Immature natural killer cell (primary cell): ENCODE measurements around the gene TJP3. TPM values are rescaled to one million over a fixed set of nuclear protein-coding genes. Genes with fewer than 3 reads are reported as not detected.
"Not testable (repeated sequence)": the region's sequence is repeated elsewhere in the genome, so short reads cannot be mapped to it uniquely, and the experiment has no call there.

Experiments
- DNase-seq, 3 donors: peaks; one replicate each; pipeline ENCODE4 v3.0.0; 2022; ENCODE audit warnings: mixed read lengths in 1 of 3
- H3K27ac Mint-ChIP-seq, 6 donors: one replicate each; pipeline ENCODE4 v1.8.0; 2020; ENCODE audit warnings: mixed read lengths in 6 of 6, mild to moderate bottlenecking in 5 of 6, inconsistent platforms in 4 of 6, moderate library complexity in 3 of 6
- H3K27me3 Mint-ChIP-seq, 3 donors: one replicate each; pipeline ENCODE4 v1.8.0; 2020 to 2021; ENCODE audit warnings: low read depth in 3 of 3, mild to moderate bottlenecking in 3 of 3, mixed read lengths in 3 of 3, moderate library complexity in 3 of 3, inconsistent platforms in 1 of 3
- H3K36me3 Mint-ChIP-seq, 3 donors: one replicate each; pipeline ENCODE4 v1.8.0; 2020; ENCODE audit warnings: mixed read lengths in 3 of 3, inconsistent platforms in 2 of 3, mild to moderate bottlenecking in 2 of 3
- H3K4me1 Mint-ChIP-seq, 2 donors: one replicate each; pipeline ENCODE4 v1.8.0; 2020; ENCODE audit warnings: inconsistent platforms in 2 of 2, mild to moderate bottlenecking in 2 of 2, mixed read lengths in 2 of 2, moderate library complexity in 1 of 2
- H3K4me3 Mint-ChIP-seq, 5 donors: one replicate each; pipeline ENCODE4 v1.8.0; 2020; ENCODE audit warnings: mild to moderate bottlenecking in 5 of 5, mixed read lengths in 5 of 5, inconsistent platforms in 3 of 5, moderate library complexity in 3 of 5
- H3K9me3 Mint-ChIP-seq, 6 donors: one replicate each; pipeline ENCODE4 v1.8.0; 2020; ENCODE audit warnings: mild to moderate bottlenecking in 6 of 6, mixed read lengths in 6 of 6, inconsistent platforms in 4 of 6, moderate library complexity in 3 of 6
- polyA plus RNA-seq, 3 donors: library from polyadenylated mRNA; unstranded; fragments of 300-500 nt; fragmentation: Illumina TruSeq; gene quantifications; one replicate each; pipeline ENCODE4 v1.2.3, GENCODE V29; 2021

TJP3 gene, protein sequence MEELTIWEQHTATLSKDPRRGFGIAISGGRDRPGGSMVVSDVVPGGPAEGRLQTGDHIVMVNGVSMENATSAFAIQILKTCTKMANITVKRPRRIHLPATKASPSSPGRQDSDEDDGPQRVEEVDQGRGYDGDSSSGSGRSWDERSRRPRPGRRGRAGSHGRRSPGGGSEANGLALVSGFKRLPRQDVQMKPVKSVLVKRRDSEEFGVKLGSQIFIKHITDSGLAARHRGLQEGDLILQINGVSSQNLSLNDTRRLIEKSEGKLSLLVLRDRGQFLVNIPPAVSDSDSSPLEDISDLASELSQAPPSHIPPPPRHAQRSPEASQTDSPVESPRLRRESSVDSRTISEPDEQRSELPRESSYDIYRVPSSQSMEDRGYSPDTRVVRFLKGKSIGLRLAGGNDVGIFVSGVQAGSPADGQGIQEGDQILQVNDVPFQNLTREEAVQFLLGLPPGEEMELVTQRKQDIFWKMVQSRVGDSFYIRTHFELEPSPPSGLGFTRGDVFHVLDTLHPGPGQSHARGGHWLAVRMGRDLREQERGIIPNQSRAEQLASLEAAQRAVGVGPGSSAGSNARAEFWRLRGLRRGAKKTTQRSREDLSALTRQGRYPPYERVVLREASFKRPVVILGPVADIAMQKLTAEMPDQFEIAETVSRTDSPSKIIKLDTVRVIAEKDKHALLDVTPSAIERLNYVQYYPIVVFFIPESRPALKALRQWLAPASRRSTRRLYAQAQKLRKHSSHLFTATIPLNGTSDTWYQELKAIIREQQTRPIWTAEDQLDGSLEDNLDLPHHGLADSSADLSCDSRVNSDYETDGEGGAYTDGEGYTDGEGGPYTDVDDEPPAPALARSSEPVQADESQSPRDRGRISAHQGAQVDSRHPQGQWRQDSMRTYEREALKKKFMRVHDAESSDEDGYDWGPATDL
- under 1 TPM in 1 of 3 donors, not detected in 2; 0.34 TPM for polyA plus RNA-seq

DNA sequence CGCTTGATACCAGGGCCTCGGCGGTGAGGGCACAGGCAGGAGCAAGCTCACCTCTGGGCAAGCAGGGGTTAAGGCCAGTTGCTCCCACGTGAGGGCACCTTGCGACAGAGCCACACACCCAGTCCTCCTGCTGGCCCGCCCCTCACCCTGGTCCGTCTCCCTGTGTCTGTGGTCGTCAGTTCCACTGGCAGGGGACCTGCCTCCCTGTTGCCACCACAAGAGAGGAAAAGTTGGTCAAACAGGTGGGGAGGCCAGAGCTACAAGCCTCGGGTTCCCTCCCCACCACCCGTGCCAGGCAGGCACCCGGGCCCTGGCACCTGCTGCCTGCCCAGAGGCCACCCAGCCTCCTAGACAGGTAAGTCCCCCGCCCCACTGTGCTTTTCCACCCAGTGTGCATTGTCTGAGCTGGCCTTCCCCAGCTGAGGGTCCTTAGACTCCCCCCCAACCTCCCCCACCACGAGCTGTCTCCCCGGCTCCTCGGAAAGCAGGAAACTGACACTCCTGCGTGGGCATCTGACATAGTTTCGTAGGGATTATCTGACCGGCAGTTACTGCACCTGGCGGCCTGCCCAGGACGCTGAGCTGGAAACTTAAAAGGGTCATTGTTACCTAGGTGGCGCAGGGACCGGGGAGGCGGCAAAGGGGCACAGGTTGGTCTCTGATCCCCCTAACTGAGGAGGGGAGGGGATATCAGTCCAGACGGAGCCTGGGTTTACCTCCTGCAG lies at the start of gene TJP3:
Gene TJP3 (plus strand): TSS at position 178 of the 725 bp plus-strand sequence. CDS start 20,049 bp downstream, outside the sequence.
- no peaks in the 10 kb centered on the region for H3K9me3 Mint-ChIP-seq
- DNase-seq, result no peak
- H3K4me1 Mint-ChIP-seq, result no peaks in the 10 kb centered on the region
- H3K27me3 Mint-ChIP-seq, result peaks cover 8 to 9% (median 9%) of the 10 kb centered on the region in 3 donors
- H3K36me3 Mint-ChIP-seq, result no peaks in the 10 kb centered on the region
- no peak within 1 kb of the TSS for H3K27ac Mint-ChIP-seq
- no peak within 1 kb of the TSS for H3K4me3 Mint-ChIP-seq

DNA sequence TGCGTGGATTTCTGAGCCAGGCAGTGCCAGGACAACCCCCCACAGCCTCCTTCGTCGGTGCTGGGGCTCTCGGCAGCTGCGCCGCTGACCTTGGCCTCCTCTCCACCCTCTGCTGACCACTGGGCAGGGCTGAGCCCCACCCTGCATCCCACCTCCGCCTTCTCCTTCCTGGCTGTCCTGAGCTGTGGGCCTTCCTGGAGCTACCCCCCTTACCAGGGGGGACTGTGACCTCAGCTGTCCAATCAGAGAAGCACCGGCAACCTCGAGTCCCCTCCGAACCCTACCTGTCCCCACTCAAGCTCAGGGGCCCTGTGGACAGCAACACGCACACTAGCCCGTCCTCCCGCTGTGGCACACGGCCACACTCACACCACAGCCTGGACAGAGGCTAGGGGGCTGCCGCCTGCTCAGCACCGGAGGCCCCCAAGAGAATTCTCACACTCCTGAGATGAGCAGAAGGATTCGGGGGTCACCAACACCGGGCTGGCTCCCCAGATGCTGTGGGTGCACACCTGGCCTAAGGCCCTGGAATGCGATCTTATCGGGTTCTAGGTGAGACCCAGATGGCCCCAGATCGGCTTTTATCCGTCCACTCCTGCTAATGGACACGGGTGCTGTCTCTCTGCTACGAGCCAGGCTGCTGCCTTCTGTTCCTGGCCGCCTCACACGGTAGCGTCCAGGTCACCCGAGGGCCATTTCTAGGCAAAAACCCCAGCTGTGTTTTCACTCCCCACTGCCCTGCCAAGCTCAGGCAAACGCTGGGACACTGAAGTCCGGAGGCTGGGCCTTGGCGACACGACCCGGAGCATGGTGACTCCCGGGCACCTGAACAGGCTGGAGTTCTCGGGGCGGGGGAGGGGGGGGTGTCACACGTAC lies 49.1 kb upstream of the TJP3 start:
- H3K4me3 Mint-ChIP-seq, result no peak overlapping the region
- H3K27ac Mint-ChIP-seq, result peak overlapping the region in 1 of 6 donors; percentile 23
- H3K27me3 Mint-ChIP-seq, result no peaks in the 10 kb centered on the region

DNA sequence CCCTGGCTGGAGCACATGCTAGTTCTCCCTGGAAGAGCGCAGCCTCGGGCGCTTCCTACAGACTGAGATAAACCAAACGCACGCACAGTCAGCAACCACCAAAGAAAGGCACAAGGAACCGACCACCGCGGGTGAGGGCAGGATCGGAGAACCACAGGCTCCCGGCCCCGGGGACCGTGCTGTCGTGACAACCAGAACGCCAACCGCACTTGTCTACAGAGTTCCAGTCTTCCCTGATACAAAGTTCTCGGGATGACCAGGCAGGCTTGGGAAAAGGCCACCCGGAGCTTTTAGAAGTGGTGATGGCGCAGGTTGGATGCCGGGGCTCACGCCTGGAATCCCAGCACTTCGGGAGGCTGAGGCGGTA lies 48.5 kb upstream of the TJP3 start:
- Mint-ChIP-seq H3K9me3 (no peaks in the 10 kb centered on the region), H3K36me3 (peaks cover 0 to 14% (median 8%) of the 10 kb centered on the region in 3 donors), H3K27ac (no peak overlapping the region), H3K4me1 (no peaks in the 10 kb centered on the region), H3K4me3 (no peak overlapping the region), H3K27me3 (peaks cover 0 to 1% (median 0%) of the 10 kb centered on the region in 3 donors)
- no peak for DNase-seq

More for the DNA sequence above, 49.1 kb upstream of the TJP3 start:
- Mint-ChIP-seq H3K9me3 (no peaks in the 10 kb centered on the region), H3K36me3 (peaks cover 0 to 14% (median 8%) of the 10 kb centered on the region in 3 donors), H3K4me1 (no peaks in the 10 kb centered on the region)
- DNase-seq, result no peak

DNA sequence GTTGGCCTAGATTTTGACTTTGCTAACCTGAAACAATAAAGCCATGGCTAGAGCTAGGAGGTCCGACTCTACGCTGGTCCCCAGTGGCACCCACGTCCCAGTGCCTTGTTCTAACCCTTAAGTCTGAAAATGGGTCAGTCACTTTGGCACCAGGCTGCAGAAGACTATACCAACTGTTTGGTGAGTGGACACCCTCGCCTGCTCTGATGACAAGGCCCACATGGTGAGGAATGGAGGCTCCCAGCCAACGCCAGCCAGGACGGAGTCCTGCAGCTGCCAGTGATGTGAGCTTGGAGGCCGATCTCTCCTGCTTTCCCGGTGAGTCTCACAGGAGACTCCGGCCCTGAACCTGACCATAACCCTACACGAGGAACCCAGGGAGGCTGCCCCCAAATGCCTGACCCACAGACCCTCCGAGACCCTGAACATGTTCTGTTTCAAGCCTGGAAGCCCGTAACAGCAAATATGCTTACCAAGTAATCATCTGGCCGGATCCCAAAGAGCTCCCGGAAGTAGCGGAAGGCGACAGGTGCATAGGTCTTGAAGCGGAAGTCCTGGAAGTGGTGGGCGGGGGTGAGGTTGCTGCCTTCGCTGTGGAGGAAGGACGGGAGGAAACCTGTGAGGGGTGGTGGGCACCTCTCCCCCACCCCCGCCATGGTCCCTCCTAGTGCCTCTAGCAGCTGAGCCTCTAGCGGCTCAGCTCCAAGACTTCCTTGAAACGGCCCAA lies 47.5 kb upstream of the TJP3 start:
- Mint-ChIP-seq H3K9me3 (no peaks in the 10 kb centered on the region), H3K4me3 (no peak overlapping the region), H3K4me1 (no peaks in the 10 kb centered on the region), H3K27me3 (peaks cover 0 to 2% (median 0%) of the 10 kb centered on the region in 3 donors), H3K27ac (no peak overlapping the region), H3K36me3 (peaks cover 0 to 14% (median 8%) of the 10 kb centered on the region in 3 donors)
- no peak for DNase-seq

GRCh38 chr19:3661284-3662238 lies 46.6 kb upstream of the TJP3 start:
- peaks cover 0 to 17% (median 8%) of the 10 kb centered on the region in 3 donors for H3K36me3 Mint-ChIP-seq
- H3K27ac Mint-ChIP-seq, result no peak overlapping the region
- peaks cover 0 to 2% (median 0%) of the 10 kb centered on the region in 3 donors for H3K27me3 Mint-ChIP-seq
- H3K4me3 Mint-ChIP-seq, result no peak overlapping the region
- H3K4me1 Mint-ChIP-seq, result peaks cover 6% of the 10 kb centered on the region in 2 donors
- DNase-seq, result no peak
- H3K9me3 Mint-ChIP-seq, result no peaks in the 10 kb centered on the region

- H3K4me3 Mint-ChIP-seq, result no peak overlapping the region
- no peak for DNase-seq
- H3K9me3 Mint-ChIP-seq, result no peaks in the 10 kb centered on the region
- peaks cover 0 to 8% (median 5%) of the 10 kb centered on the region in 3 donors for H3K36me3 Mint-ChIP-seq
- H3K4me1 Mint-ChIP-seq, result peaks cover 6 to 7% of the 10 kb centered on the region in 2 donors
- H3K27ac Mint-ChIP-seq, result no peak overlapping the region
- H3K27me3 Mint-ChIP-seq, result peaks cover 0 to 4% (median 2%) of the 10 kb centered on the region in 3 donors
Measured at GRCh38 chr19:3663838-3664237, 44.3 kb upstream of the TJP3 start.

DNA sequence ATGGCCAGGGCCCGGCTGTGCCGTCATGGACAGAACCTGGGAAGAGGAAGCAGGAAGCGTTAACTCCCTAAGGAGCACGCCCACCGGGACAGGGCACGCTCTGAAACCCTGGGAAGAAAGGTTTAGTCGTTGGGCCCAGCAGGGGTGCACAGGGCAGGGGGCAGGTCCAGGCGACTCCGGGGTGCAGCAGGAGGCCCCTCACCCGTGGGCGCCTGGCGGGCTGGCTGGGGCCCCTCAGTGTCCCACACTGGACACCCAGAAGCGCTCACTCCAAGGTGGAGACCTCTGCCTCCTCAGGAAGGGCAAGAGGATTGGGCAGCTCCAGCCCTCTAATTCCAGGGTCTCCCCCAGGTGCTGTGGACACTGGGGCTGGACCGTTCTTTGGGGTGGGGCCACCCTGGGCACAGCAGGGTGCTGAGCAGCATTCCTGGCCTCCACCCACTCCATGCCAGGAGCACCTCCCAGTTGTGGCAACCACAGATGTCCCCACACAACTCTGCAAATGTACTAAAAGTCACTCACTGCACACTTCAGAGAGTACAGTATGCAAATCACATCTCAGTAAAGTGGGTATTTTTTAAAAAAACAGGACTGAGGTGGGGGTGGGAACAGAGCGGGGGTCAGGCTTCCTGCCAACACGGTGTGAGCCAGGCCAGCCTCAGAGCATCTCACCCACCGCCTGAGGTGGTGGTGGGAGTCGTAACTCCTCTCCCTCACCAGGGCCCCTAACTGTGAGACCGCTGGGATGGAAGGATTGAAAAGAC lies 43.1 kb upstream of the TJP3 start:
- peaks cover 6 to 8% of the 10 kb centered on the region in 2 donors for H3K4me1 Mint-ChIP-seq
- peaks cover 0 to 4% (median 2%) of the 10 kb centered on the region in 3 donors for H3K27me3 Mint-ChIP-seq
- no peak overlapping the region for H3K27ac Mint-ChIP-seq
- H3K4me3 Mint-ChIP-seq, result no peak overlapping the region
- H3K36me3 Mint-ChIP-seq, result peaks cover 0 to 8% (median 5%) of the 10 kb centered on the region in 3 donors
- H3K9me3 Mint-ChIP-seq, result no peaks in the 10 kb centered on the region
- no peak for DNase-seq

GRCh38 chr19:3665681-3666544 lies 42.3 kb upstream of the TJP3 start:
- DNase-seq, result peak; percentile 75 to 80 (median 76)
- H3K27ac Mint-ChIP-seq, result peak overlapping the region in 2 of 6 donors; percentile 79 to 84
- H3K36me3 Mint-ChIP-seq, result peaks cover 0 to 5% (median 4%) of the 10 kb centered on the region in 3 donors
- H3K4me1 Mint-ChIP-seq, result peaks cover 10 to 13% of the 10 kb centered on the region in 2 donors
- peak overlapping the region in 2 of 5 donors; percentile 33 to 35 for H3K4me3 Mint-ChIP-seq
- H3K27me3 Mint-ChIP-seq, result peaks cover 2 to 4% (median 2%) of the 10 kb centered on the region in 3 donors
- H3K9me3 Mint-ChIP-seq, result no peaks in the 10 kb centered on the region

DNA sequence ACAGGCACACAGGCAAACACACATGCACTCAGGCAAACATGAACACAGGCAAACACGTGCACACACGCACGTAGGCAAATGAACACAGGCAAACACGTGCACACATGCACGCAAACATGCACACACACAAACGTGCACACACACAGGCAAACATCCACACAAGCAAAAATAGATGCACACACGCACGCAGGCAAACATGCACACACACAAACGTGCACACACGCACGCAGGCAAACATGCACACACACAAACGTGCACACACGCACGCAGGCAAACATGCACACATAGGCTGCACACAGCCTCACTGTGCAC lies 41.7 kb upstream of the TJP3 start:
- not testable (repeated sequence) for H3K36me3 Mint-ChIP-seq, DNase-seq, H3K9me3 Mint-ChIP-seq, H3K27me3 Mint-ChIP-seq
- Mint-ChIP-seq H3K27ac (peak overlapping the region in 2 of 6 donors; percentile 79 to 84), H3K4me3 (peak overlapping the region in 2 of 5 donors; percentile 33 to 35), H3K4me1 (peaks cover 16 to 19% of the 10 kb centered on the region in 2 donors)

DNA sequence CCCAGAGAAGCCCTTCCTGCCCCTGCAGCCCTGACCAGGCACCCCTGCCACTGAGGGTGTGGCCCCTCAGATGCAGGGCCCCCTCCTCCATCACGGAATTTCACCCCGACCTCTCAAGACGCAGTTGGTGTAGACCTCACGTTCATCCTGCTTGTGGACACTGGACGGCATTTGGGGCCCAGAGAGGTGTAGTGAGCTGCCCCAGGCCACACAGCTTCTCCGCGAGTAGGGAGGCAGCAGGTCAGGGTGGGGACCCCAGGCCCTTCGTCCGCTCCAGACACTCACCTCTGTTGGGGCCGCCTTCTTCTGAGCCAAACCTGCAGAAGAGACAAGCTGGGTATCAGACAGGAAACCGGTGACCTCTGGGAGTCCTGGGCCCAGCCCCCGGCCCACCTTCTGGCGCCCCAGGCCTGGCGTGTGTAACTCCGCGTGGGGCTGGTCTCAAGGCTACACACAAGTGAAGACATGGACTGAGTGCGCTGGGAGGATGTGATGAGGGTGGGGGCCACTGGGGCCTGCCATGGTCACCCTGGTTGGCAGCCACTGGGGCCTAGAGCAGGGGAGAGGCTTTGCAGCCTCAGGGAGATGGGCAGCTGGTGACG lies 41.0 kb upstream of the TJP3 start:
- Mint-ChIP-seq H3K27ac (peak overlapping the region in 2 of 6 donors; percentile 39 to 55), H3K4me1 (peaks cover 22 to 24% of the 10 kb centered on the region in 2 donors), H3K9me3 (no peaks in the 10 kb centered on the region), H3K4me3 (no peak overlapping the region), H3K36me3 (peaks cover 0 to 3% (median 0%) of the 10 kb centered on the region in 3 donors), H3K27me3 (peaks cover 2 to 4% (median 2%) of the 10 kb centered on the region in 3 donors)
- DNase-seq, result no peak
